ENCODE data around the gene PSTPIP2.

GRCh38 chr18:45962461-45962860, 109.6 kb downstream of the PSTPIP2 start:
- TF ChIP-seq CTCF (IDR thresholded peaks at IDR 0.05) (no peak), SIN3A (IDR thresholded peaks at IDR 0.05; ENCODE audit: borderline replicate concordance, insufficient read depth, low read depth, low read length) (no peak), POLR2AphosphoS5 (IDR thresholded peaks at IDR 0.05; ENCODE audit: low read depth, low read length) (no peak), REST (IDR thresholded peaks at IDR 0.05; ENCODE audit: insufficient read depth in 1 of 2, low read depth in 2 of 2, low read length in 1 of 2) (no peak)
